SK-N-SH treated with all-trans-retinoic acid at 6 μM for 48 hours (cell line): ENCODE measurements around the gene BECN2.

Experiments
- BACH2 ChIP-seq: fragments of 250-450 bp; sonication (Bioruptor Pico); IDR thresholded peaks from 2 replicates; pipeline ENCODE4 v1.9.0; 2021; ENCODE audit warnings: mild to moderate bottlenecking, borderline replicate concordance
- CREB5 ChIP-seq: fragments of 250-450 bp; sonication (Bioruptor Pico); IDR thresholded peaks from 2 replicates; pipeline ENCODE4 v1.5.1; 2020; ENCODE audit warnings: low read depth, mild to moderate bottlenecking, moderate library complexity
- CSRNP3 ChIP-seq: fragments of 250-450 bp; sonication (Bioruptor Pico); IDR thresholded peaks from 2 replicates; pipeline ENCODE4 v1.5.1; 2021; ENCODE audit warnings: mild to moderate bottlenecking, moderate library complexity
- ESRRG ChIP-seq: fragments of 250-450 bp; sonication (Bioruptor Pico); IDR thresholded peaks from 2 replicates; pipeline ENCODE4 v1.6.1; 2021; ENCODE audit warnings: mild to moderate bottlenecking
- GLIS3 ChIP-seq: fragments of 250-450 bp; sonication (Bioruptor Pico); IDR thresholded peaks from 2 replicates; pipeline ENCODE4 v1.5.0; 2020; ENCODE audit warnings: mild to moderate bottlenecking, moderate library complexity
- PATZ1 ChIP-seq: fragments of 250-450 bp; sonication (Bioruptor Pico); IDR thresholded peaks from 2 replicates; pipeline ENCODE4 v1.8.0; 2020; ENCODE audit warnings: mild to moderate bottlenecking, moderate library complexity, borderline replicate concordance
- ZC3H10 ChIP-seq: fragments of 250-450 bp; sonication (Bioruptor Pico); IDR thresholded peaks from 2 replicates; pipeline ENCODE4 v1.5.1; 2021; ENCODE audit warnings: mild to moderate bottlenecking, moderate library complexity
- ZFP3 ChIP-seq: fragments of 250-450 bp; sonication (Bioruptor Pico); IDR thresholded peaks from 2 replicates; pipeline ENCODE4 v1.5.0; 2020; ENCODE audit warnings: mild to moderate bottlenecking, moderate library complexity
- ZFP30 ChIP-seq: fragments of 450-650 bp; formaldehyde crosslinking; IDR thresholded peaks from 2 replicates; pipeline ENCODE4 v1.5.0; 2022; ENCODE audit warnings: mild to moderate bottlenecking, moderate library complexity
- ZNF8 ChIP-seq: fragments of 450-650 bp; formaldehyde crosslinking; IDR thresholded peaks from 2 replicates; pipeline ENCODE4 v1.5.0; 2020; ENCODE audit warnings: mild to moderate bottlenecking, moderate library complexity

- no peak for TF ChIP-seq ZNF8
- no peak for TF ChIP-seq ZFP30
- TF ChIP-seq CREB5 (CRISPR knock-in tag), result no peak
- no peak for TF ChIP-seq PATZ1 (CRISPR knock-in tag)
- no peak for TF ChIP-seq ZFP3 (CRISPR knock-in tag)
- no peak for TF ChIP-seq GLIS3 (CRISPR knock-in tag)
- no peak for TF ChIP-seq ZC3H10 (CRISPR knock-in tag)
- TF ChIP-seq BACH2 (CRISPR knock-in tag), result no peak
- no peak for TF ChIP-seq CSRNP3 (CRISPR knock-in tag)
- TF ChIP-seq ESRRG, result no peak
Measured at GRCh38 chr1:241964550-241965282, 7.1 kb downstream of the BECN2 start.
